Prostate gland (tissue), 2 donors: ENCODE data around the gene CTR9. TPM values are rescaled to one million over a fixed set of nuclear protein-coding genes. Genes with fewer than 3 reads are reported as not detected.

Experiments used
- DNase-seq: peaks from one replicate; pipeline ENCODE4 v3.0.0-alpha.2; 2019; ENCODE audit warnings: low spot score
- H3K27ac ChIP-seq, 2 donors: fragments of 200-600 bp; sonication (generic); 2 replicates each; pipeline ENCODE4 v1.5.1; 2017 to 2019
- H3K27me3 ChIP-seq: fragments of 200-600 bp; sonication (generic); replicated peaks from 2 replicates; pipeline ENCODE4 v1.5.1; 2019; ENCODE audit not compliant: insufficient read depth
- H3K36me3 ChIP-seq, 2 donors: fragments of 200-600 bp; sonication (generic); 1 replicate in 1 of 2; 2 replicates in 1 of 2; pipeline versions ENCODE4 v1.5.1 to v1.8.1; 2017 to 2019
- H3K4me1 ChIP-seq: fragments of 200-600 bp; sonication (generic); replicated peaks from 2 replicates; pipeline ENCODE4 v1.5.1; 2019
- H3K4me3 ChIP-seq, 2 donors: fragments of 200-600 bp; sonication (generic); 2 replicates each; pipeline ENCODE4 v1.5.1; 2017 to 2019
- H3K9me3 ChIP-seq: fragments of 200-600 bp; sonication (generic); 2 replicates; pipeline ENCODE4 v1.5.1; 2017
- POLR2A ChIP-seq: fragments of 450-650 bp; IDR thresholded peaks from one replicate; pipeline ENCODE4 v1.6.1; 2016; ENCODE audit warnings: antibody characterized with exemption, mild to moderate bottlenecking
- POLR2AphosphoS5 ChIP-seq: sonication (generic); formaldehyde crosslinking; IDR thresholded peaks from one replicate; pipeline ENCODE4 v1.6.1; 2017; ENCODE audit warnings: antibody characterized with exemption
- WGBS: methylation state at CpG from one replicate; pipeline ENCODE4 v1.1.5; 2018; 5-methylcytosine and 5-hydroxymethylcytosine counted together
- intact Hi-C: fragments of 100-400 bp; cut with DNase I; formaldehyde crosslinking; loops from one replicate; pipeline ENCODE4 v1.14.2; 2022
- total RNA-seq, 2 donors: library from RNA; depleted of rRNA; stranded (reverse); fragments of >200 nt; gene quantifications; one replicate each; pipeline ENCODE4 v1.1.0, GENCODE V29; 2016
- TF ChIP-seq, protein P1 (sequence below), 4 experiments: fragments of 200-600 bp in 2 of 4; fragments of 450-650 bp in 2 of 4; sonication (generic) in 2 of 4; IDR thresholded peaks; 1 replicate in 3 of 4; 2 replicates in 1 of 4; pipeline ENCODE4 v1.5.1; 2016 to 2019; ENCODE audit warnings: antibody characterized with exemption in 4 of 4, mild to moderate bottlenecking in 2 of 4, moderate library complexity in 2 of 4

The CTR9 gene
- total RNA-seq, 2 donors from 2014 or later = 23.6 to 28.3 TPM

DNA sequence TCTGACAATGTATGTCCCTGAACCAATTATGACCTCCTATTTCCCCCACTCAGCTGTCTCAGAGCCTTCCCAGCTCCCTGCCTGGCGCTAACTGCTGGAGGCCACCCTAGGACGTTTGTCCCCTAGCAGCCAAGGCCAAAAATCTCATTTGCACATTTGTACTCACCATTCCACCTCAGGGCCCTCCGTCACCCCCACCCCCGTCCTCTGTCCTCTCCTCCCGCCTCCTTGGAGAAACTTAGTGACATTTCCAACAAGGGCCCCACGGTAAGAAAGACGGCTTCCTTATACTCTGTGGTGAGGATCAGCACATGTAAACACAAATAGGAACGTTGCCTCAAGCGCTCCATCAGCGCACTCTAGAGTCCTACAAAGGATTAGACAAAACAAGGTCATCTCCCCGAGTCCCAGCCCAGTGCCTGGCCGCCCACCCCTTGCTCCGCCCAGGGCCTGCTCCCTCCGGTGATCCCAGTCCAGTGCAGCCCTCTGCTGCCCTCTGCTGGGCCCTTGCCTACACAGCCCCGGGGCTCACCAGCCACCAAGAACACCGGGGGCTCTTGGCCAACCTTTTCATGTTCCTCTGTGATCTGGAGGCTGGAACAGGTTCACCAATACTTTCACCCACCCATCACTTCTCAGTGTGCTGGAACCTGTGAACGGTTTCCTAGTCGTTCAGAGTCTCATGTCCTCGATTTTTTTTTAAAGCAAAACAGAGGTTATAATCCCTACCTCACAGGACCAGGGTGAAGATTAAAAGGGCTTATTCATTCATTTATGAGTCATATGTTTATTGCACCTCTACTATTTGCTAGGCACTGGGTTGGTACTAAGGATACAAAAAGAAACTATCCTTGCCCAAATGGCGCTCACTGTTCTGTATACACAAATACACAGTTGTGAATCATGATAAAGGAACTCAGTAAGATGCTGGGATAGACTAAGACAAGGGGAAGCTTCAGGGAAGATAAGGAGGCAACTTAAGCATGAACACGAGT lies 15.3 kb upstream of the CTR9 start:
- H3K4me3 ChIP-seq = peak overlapping the region in 1 of 2 donors; percentile 10
- H3K36me3 ChIP-seq = no peaks in the 10 kb centered on the region
- DNase-seq = peak; percentile 85
- no peaks in the 10 kb centered on the region for H3K9me3 ChIP-seq
- WGBS = 6% methylated on average over 21 of the region's 21 CpGs
- intact Hi-C loops = loop anchor here (2.0 to 10.0 kb wide), 4 partner anchors 111 to 329 kb away; no protein-coding TSS in a partner anchor
- no peaks in the 10 kb centered on the region for H3K4me1 ChIP-seq
- peak overlapping the region; percentile 48 to 49 for H3K27ac ChIP-seq
- no peaks in the 10 kb centered on the region for H3K27me3 ChIP-seq
- TF ChIP-seq POLR2AphosphoS5 (peak; percentile 69), POLR2A (no peak)
- TF ChIP-seq, protein P1, sequence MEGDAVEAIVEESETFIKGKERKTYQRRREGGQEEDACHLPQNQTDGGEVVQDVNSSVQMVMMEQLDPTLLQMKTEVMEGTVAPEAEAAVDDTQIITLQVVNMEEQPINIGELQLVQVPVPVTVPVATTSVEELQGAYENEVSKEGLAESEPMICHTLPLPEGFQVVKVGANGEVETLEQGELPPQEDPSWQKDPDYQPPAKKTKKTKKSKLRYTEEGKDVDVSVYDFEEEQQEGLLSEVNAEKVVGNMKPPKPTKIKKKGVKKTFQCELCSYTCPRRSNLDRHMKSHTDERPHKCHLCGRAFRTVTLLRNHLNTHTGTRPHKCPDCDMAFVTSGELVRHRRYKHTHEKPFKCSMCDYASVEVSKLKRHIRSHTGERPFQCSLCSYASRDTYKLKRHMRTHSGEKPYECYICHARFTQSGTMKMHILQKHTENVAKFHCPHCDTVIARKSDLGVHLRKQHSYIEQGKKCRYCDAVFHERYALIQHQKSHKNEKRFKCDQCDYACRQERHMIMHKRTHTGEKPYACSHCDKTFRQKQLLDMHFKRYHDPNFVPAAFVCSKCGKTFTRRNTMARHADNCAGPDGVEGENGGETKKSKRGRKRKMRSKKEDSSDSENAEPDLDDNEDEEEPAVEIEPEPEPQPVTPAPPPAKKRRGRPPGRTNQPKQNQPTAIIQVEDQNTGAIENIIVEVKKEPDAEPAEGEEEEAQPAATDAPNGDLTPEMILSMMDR (IDR thresholded peaks at IDR 0.05) = peak; percentile 90 to 99 (median 96)

DNA sequence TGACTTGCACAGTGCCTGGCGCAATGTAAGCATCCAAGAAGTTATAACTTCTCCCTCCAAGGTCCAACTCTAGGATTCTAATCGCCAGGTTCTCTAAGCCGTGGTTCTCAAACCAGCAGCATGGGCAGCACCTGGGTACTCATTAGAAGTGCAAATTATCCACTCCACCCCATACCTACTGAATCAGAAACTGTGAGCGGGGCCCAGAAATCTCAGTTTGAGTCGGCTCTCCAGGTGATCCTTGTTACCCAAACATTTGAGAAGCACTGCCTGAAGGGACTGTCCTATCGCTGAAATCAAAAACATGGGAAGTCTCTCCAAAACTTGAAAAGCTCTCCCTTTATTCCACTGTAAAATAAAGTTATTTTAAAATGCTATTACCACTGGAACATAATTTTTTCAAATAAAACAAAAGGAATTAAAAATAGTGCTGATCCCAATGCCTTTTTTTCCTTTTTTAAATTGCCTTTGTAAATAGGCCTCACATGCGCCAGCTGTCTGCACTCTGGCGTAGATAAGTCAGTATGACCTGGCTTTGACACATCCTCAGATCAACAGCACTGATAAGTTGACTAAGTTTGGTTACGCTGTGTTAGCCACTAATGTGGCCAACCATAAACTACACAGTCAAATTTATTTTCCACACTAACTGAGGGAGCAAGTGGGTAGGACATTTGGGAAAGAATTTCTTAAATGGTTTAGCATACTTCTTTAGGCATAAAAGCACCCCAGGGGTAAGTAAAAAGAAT lies 8.4 kb upstream of the CTR9 start:
- no peaks in the 10 kb centered on the region for H3K27me3 ChIP-seq
- H3K36me3 ChIP-seq = no peaks in the 10 kb centered on the region
- WGBS = 59% methylated on average over 9 of the region's 9 CpGs
- TF ChIP-seq POLR2AphosphoS5 = no peak
- no peak for TF ChIP-seq POLR2A
- TF ChIP-seq, protein P1 (IDR thresholded peaks at IDR 0.05) = no peak
- intact Hi-C loops = no loop called here
- peak overlapping the region in 1 of 2 donors; percentile 50 for H3K27ac ChIP-seq
- H3K4me1 ChIP-seq = no peaks in the 10 kb centered on the region
- H3K4me3 ChIP-seq = no peak overlapping the region
- H3K9me3 ChIP-seq = no peaks in the 10 kb centered on the region
- no peak for DNase-seq

DNA sequence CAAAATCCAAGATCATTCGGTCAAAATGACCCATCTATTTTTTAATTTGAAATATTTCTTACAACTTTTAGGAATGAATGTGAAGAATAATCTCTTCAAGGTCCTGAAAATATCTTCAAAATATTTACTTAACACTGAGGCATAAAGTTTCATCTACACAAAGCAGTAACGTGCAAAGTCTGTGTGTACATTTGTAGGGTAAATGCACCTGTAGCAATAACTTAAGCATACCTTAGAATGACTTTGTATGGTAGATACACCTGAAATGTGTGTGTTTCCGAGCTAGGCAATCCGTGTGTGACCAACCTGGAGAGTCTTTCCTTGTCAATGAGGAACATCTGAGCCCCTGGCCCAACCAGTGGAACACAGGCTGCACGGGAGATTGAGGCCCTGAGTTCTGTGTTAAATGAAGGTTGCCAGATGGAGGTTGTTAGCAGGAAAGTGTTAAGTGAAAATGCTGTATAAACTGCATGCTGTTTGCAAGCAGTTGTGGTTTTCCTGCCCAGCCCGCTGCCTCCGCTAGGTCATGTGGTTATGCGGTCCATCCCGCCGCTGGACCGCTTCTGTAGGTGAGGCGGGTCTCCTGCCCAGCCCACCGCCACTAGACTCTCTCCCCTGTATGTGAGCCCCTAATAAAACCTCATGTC lies 7.6 kb upstream of the CTR9 start:
- H3K4me1 ChIP-seq = no peaks in the 10 kb centered on the region
- no peak for DNase-seq
- H3K27ac ChIP-seq = no peak overlapping the region
- intact Hi-C loops = no loop called here
- 66% methylated on average over 13 of the region's 13 CpGs for WGBS
- TF ChIP-seq POLR2A (no peak), POLR2AphosphoS5 (no peak)
- TF ChIP-seq, protein P1 (IDR thresholded peaks at IDR 0.05) = no peak
- H3K36me3 ChIP-seq = no peaks in the 10 kb centered on the region
- no peaks in the 10 kb centered on the region for H3K27me3 ChIP-seq
- no peak overlapping the region for H3K4me3 ChIP-seq
- no peaks in the 10 kb centered on the region for H3K9me3 ChIP-seq

GRCh38 chr11:10744206-10744605 lies 6.8 kb upstream of the CTR9 start:
- TF ChIP-seq POLR2A = no peak
- no peaks in the 10 kb centered on the region for H3K36me3 ChIP-seq
- no peak overlapping the region for H3K27ac ChIP-seq
- H3K4me1 ChIP-seq = no peaks in the 10 kb centered on the region
- intact Hi-C loops = no loop called here
- no peaks in the 10 kb centered on the region for H3K9me3 ChIP-seq
- no peak for DNase-seq
- 86% methylated on average over 3 of the region's 3 CpGs for WGBS
- H3K27me3 ChIP-seq = no peaks in the 10 kb centered on the region
- H3K4me3 ChIP-seq = no peak overlapping the region

GRCh38 chr11:10746871-10747270 lies 4.2 kb upstream of the CTR9 start:
- WGBS = 96% methylated on average over 2 of the region's 2 CpGs
- no peak for DNase-seq
- Histone ChIP-seq H3K9me3 (no peaks in the 10 kb centered on the region), H3K27ac (no peak overlapping the region), H3K36me3 (no peaks in the 10 kb centered on the region), H3K4me3 (no peak overlapping the region), H3K4me1 (no peaks in the 10 kb centered on the region), H3K27me3 (no peaks in the 10 kb centered on the region)
- TF ChIP-seq, protein P1 (IDR thresholded peaks at IDR 0.05) = no peak
- TF ChIP-seq POLR2AphosphoS5 (no peak), POLR2A (no peak)
- intact Hi-C loops = no loop called here
